Endothelial cell (in vitro differentiated cells): ENCODE results near the gene SLC45A2. TPM values are rescaled to one million over a fixed set of nuclear protein-coding genes. Genes with fewer than 3 reads are reported as not detected.

ENCODE experiments used
- DNase-seq: peaks from one replicate; pipeline ENCODE4 v3.0.0; 2021; ENCODE audit warnings: low spot score
- H3K27ac Mint-ChIP-seq: one replicate; pipeline ENCODE4 v1.8.0; 2021; ENCODE audit warnings: mixed read lengths, inconsistent platforms; ENCODE audit not compliant: unreplicated experiment
- H3K27me3 Mint-ChIP-seq: one replicate; pipeline ENCODE4 v1.8.0; 2021; ENCODE audit warnings: mild to moderate bottlenecking, moderate library complexity, mixed read lengths, inconsistent platforms; ENCODE audit not compliant: unreplicated experiment
- H3K36me3 Mint-ChIP-seq: one replicate; pipeline ENCODE4 v1.8.0; 2021; ENCODE audit warnings: mild to moderate bottlenecking, low read depth, mixed read lengths, inconsistent platforms; ENCODE audit not compliant: unreplicated experiment
- H3K4me1 Mint-ChIP-seq: one replicate; pipeline ENCODE4 v1.8.0; 2021; ENCODE audit warnings: mild to moderate bottlenecking, mixed read lengths, inconsistent platforms; ENCODE audit not compliant: unreplicated experiment
- H3K4me3 Mint-ChIP-seq: one replicate; pipeline ENCODE4 v1.8.0; 2021; ENCODE audit warnings: mild to moderate bottlenecking, mixed read lengths, inconsistent platforms; ENCODE audit not compliant: unreplicated experiment
- H3K9me3 Mint-ChIP-seq: one replicate; pipeline ENCODE4 v1.8.0; 2021; ENCODE audit warnings: mixed read lengths, inconsistent platforms; ENCODE audit not compliant: unreplicated experiment
- CTCF ChIP-seq: fragments of 200-600 bp; sonication (generic); IDR thresholded peaks from one replicate; pipeline ENCODE4 v1.5.0; 2021; ENCODE audit warnings: antibody characterized with exemption; ENCODE audit not compliant: unreplicated experiment
- total RNA-seq: library from RNA; stranded (reverse); fragmentation: NEBNext Ultra II Directional; extraction: Animal tissue kit (Norgen Biotek cat#: 25700); gene quantifications from one replicate; pipeline ENCODE4 v1.2.1, GENCODE V29; 2021; ENCODE audit not compliant: unreplicated experiment

The SLC45A2 gene
- total RNA-seq, 1 donor from 2014 or later: 0.15 TPM

- no peak for TF ChIP-seq CTCF
- H3K9me3 Mint-ChIP-seq: no peaks in the 10 kb centered on the region
- H3K36me3 Mint-ChIP-seq: peaks cover 9% of the 10 kb centered on the region
- no peaks in the 10 kb centered on the region for H3K27me3 Mint-ChIP-seq
- no peak overlapping the region for H3K27ac Mint-ChIP-seq
- H3K4me3 Mint-ChIP-seq: no peak overlapping the region
- H3K4me1 Mint-ChIP-seq: peaks cover 3% of the 10 kb centered on the region
- no peak for DNase-seq
Measured at GRCh38 chr5:33995865-33996264, 11.4 kb upstream of the SLC45A2 start.

DNA sequence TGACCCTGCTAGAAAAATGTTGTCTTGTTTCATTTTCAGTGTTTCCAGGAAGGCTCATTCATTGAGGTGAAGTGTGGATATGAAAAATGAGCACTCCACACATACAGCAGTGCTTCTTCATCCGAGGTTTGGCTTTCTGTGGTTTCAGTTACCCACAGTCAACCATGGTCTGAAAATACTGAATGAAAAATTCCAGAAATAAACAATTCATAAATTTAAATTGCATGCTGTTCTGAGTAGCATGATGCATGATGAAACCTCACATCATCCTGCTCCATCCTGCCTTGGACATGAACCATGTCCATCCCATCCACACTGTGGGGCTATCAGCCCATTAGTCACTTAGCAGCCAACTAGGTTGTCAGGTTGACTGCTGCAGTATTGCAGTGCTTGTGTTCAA lies 10.4 kb upstream of the SLC45A2 start:
- TF ChIP-seq CTCF: no peak
- H3K27me3 Mint-ChIP-seq: no peaks in the 10 kb centered on the region
- H3K27ac Mint-ChIP-seq: no peak overlapping the region

GRCh38 chr5:33992864-33993263 lies 8.4 kb upstream of the SLC45A2 start:
- no peaks in the 10 kb centered on the region for H3K9me3 Mint-ChIP-seq
- H3K27me3 Mint-ChIP-seq: no peaks in the 10 kb centered on the region
- H3K27ac Mint-ChIP-seq: no peak overlapping the region
- no peak overlapping the region for H3K4me3 Mint-ChIP-seq
- peaks cover 3% of the 10 kb centered on the region for H3K4me1 Mint-ChIP-seq
- TF ChIP-seq CTCF: no peak
- no peak for DNase-seq
- H3K36me3 Mint-ChIP-seq: peaks cover 18% of the 10 kb centered on the region

More for the DNA sequence above, 10.4 kb upstream of the SLC45A2 start:
- no peak for DNase-seq
- Mint-ChIP-seq H3K36me3 (peaks cover 8% of the 10 kb centered on the region), H3K4me1 (peaks cover 3% of the 10 kb centered on the region), H3K9me3 (no peaks in the 10 kb centered on the region), H3K4me3 (no peak overlapping the region)

DNA sequence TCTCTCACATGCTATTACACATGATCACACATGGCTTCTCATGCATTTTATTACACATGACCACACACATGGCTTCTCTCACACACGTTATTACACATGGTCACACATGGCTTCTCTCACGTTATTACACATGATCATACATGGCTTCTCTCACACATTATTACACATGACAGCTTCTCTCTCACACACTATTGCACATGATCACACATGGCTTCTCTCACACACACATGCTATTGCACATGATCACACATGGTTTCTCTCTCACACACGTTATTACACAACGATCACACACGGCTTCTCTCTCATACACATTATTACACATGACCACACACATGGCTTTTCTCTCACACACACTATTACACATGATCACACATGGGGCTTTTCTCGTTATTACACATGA lies 954 bp upstream of the SLC45A2 start:
- no peak overlapping the region for H3K27ac Mint-ChIP-seq
- no peaks in the 10 kb centered on the region for H3K9me3 Mint-ChIP-seq
- peaks cover 2% of the 10 kb centered on the region for H3K27me3 Mint-ChIP-seq
- no peak for DNase-seq
- peaks cover 20% of the 10 kb centered on the region for H3K36me3 Mint-ChIP-seq
- H3K4me3 Mint-ChIP-seq: no peak overlapping the region
- TF ChIP-seq CTCF: no peak
- no peaks in the 10 kb centered on the region for H3K4me1 Mint-ChIP-seq

GRCh38 chr5:33984178-33984577 lies 315 bp downstream of the SLC45A2 start:
- H3K4me3 Mint-ChIP-seq: no peak overlapping the region
- H3K27ac Mint-ChIP-seq: no peak overlapping the region
- TF ChIP-seq CTCF: no peak

More at GRCh38 chr5:33984178-33984577, 315 bp downstream of the SLC45A2 start:
- Mint-ChIP-seq H3K4me1 (no peaks in the 10 kb centered on the region), H3K27me3 (peaks cover 2% of the 10 kb centered on the region), H3K9me3 (no peaks in the 10 kb centered on the region), H3K36me3 (peaks cover 18% of the 10 kb centered on the region)
- no peak for DNase-seq
